ENCODE results near the gene SIMC1.

Gene SIMC1

GRCh38 chr5:176317534-176318374 is 79.5 kb downstream of the SIMC1 start:
- no peak for DNase-seq

DNA sequence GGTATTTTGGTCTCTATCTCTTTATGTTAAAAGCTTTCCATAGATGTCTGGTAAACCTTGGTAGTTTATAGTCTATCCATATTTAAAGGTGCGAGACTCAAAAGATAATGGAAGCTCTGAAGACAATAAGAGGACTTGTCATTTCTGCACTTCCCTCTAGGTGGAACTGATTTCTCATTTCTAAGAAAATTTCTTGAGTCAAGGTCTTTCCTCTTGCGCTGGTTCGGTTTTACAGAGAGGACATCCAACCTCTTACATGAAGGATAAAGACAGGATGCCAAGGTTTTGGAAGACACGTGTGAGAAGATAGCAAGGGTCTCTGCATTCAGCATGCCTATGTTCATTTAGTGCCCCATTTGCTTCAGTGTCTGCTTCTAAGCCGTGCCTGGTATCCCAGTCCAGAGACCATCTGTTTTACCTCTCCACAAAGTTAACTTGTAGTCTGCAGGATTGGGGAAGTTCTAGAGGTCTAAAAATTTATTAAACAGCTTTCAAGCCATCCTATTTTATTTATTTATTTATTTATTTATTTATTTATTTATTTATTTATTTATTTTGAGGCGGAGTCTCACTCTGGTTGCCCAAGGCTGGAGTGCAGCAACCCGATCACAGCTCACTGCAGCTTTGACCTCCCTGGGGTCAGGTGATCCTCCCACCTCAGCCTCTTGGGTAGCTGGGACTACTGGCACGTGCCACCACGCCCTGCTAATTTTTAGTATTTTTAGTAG is 81.8 kb downstream of the SIMC1 start:
- DNase-seq = no peak

- no peak for DNase-seq
These were observed 82.4 kb downstream of the SIMC1 start for GRCh38 chr5:176320577-176320976.

- DNase-seq = no peak
These were observed 96.0 kb downstream of the SIMC1 start for GRCh38 chr5:176334031-176334770.

- no peak for DNase-seq
These were observed 99.7 kb downstream of the SIMC1 start for GRCh38 chr5:176337913-176338312.

DNA sequence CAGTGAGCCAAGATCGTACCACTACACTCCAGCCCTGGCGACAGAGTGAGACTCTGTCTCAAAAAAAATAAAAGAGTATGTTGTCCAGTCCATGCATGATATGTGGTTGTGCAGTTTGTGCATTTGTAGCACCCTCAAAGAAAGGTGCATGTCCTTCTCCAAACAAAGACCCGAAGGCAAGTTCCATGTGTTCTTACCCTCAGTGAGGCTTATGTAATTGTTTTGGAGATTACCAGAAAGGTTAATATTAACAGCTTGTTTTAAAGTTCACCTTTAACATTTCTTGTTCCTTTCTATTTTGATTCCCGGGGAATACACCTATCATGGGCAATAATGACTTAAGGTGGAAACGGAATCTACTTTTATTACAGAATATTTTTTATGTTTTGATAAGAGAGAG is 101.1 kb downstream of the SIMC1 start:
- DNase-seq = no peak

- no peak for DNase-seq
These were observed 103.3 kb downstream of the SIMC1 start for GRCh38 chr5:176341325-176342157.

- no peak for DNase-seq
These were observed 103.9 kb downstream of the SIMC1 start for GRCh38 chr5:176342158-176342483.

DNA sequence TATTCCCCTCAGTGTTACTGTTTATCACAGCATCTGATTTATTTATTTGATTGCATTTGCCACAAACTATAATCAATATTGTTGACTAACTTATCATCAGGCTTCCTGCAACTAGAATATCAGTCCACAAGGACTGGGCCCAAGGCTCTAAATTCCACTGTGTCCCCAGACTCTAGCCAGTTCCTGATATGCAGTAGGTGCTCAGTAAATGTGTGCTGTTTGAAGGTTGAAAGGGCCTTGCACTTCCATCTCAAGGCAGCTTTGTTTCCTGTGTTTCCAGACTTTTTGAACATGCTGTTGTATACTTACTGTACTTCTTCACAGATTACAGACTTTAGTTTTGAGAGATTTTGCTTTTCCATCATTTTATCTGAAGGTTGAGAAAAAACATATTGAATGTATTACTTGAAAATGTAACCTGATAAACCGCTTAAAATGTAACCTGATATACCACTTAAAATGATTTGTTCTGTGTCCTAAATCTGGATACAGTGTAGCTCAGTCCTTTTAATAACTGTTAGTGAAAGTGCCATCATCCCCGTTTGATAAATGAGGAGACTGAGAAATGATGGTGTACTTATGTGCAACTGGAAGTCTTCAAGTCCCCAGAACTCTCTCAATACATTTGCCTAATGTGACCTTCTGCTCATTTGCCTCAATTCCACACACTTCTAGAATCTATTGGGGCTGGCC is 104.7 kb downstream of the SIMC1 start:
- DNase-seq = no peak

- DNase-seq = no peak
These were observed 112.2 kb downstream of the SIMC1 start for GRCh38 chr5:176350416-176350815.

GRCh38 chr5:176352116-176352878 is 114.1 kb downstream of the SIMC1 start:
- no peak for DNase-seq

DNA sequence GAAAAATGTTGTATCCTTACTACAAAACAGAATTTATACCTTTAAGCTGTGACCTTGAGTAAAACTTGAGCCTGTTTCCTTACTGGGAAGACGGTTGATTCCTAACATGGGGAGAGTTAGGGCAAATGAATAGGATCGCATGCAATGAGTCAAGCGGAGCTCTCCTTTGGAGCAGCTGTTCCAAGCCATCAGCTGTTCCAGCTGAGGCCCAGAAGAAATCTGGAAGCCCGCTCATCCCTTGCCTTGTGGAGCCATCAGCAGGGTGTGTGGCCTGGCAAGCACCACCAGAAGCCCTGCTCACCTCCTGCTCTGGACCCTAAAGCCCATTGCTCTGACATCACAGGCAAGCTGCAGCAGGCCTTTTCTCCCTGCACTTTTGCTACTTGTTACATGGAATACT is 115.3 kb downstream of the SIMC1 start:
- DNase-seq = peak; percentile 54

DNA sequence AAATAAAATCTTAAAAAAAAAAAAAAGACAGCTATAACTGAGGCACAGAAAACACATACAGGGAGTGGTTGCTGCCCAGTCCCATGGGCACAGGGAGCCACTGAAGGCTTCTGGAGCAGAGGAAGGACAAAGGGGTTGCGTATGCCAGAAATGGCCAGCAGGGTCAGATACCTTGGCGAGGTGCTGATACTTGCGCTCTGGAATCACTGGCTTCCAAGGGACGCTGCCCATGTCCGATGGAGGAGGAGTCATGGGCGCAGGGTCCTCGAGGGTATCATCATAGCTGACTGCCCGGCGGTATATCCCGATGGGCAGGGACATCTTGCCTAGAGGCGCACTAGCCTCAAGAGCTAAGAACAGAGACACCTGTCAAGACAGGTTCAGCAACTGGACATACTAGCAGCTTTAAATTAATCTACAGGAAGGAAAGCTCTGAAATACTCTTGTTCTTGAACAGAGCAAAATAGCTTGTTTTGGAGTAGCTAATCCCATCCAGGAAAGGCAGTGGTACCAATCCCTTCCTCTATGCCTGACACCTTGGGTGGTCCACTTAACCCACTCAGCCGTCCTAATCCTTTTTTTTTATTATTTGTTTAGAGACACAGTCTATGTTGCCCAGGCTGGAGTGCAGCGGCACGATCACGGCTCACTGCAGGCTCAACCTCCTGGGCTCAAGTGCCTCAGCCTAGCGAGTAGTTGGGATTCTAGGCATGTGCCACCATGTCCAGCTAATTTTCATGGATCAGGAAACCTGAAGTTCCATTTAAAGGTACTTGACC is 117.4 kb downstream of the SIMC1 start:
- DNase-seq = no peak

DNA sequence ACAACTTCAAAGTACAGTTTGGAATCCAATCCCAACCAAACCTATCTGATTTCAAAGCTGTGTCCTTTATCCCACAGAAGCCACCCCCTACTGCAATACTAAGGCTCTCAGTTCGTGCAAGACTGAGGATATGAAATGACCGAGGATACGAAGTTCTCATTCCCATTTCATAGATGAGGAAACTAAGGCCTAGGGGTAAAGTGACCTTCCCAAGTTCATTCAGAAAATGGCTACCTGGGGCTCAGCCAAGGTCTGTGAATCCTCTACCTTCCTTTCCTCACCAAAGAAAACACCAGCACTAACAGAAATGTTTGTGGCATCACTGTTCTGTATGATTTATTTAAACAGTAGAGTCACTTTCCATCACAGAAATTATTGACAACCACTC is 117.9 kb downstream of the SIMC1 start:
- DNase-seq = no peak

- DNase-seq = no peak
These were observed 121.4 kb downstream of the SIMC1 start for GRCh38 chr5:176359658-176360057.

DNA sequence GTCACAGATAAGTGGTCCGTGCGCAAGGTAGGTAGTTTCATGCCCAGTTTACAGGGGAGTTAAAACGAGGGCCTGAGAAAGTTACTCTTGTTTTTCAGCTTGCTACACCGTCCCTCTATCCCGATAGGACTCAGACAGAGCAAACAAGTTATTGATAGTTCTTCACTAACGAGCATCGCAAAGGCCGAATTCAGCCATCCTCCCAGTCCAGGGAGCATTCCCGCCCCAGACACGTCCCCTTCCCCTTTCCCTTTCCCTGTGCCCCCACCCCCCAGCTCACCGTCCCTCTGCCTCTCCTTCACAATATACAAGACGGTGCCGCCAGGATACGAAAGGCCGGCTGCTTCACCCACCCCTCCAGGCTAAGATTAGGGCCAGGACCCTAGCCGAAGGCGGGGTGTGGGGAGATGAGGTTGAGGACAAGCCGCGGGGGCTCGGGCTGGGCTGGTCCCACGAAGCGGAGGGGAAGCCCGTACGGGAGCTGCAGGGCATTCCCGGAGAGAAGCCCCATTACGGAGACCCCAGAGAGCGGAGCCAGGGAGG is 122.7 kb downstream of the SIMC1 start:
- DNase-seq = no peak

GRCh38 chr5:176361437-176362232 is 123.4 kb downstream of the SIMC1 start, which contains the start of gene KIAA1191:
Gene KIAA1191 (minus strand): TSS chr5:176361764. CDS start chr5:176359508, 2,256 bp downstream.
- peak; percentile 96 for DNase-seq

DNA sequence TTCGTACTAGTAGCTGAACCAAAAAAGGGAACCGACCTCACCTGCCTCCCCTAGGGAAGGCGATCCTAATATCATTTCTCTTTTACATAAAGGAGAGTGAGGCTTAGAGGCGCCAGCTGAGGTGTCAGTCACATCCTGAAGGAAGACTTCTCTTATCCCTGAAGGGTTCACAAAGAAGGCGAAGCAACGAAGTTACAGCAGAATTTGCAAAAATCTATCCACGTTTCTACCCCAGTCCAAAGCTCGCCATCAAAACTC is 123.9 kb downstream of the SIMC1 start:
- DNase-seq = no peak

GRCh38 chr5:176364765-176365350 is 126.6 kb downstream of the SIMC1 start:
- DNase-seq = no peak
